ENCODE measurements around the gene CDH4. TPM values are rescaled to one million over a fixed set of nuclear protein-coding genes. Genes with fewer than 3 reads are reported as not detected.

CDH4 gene
- total and polyA plus RNA-seq, 2 of the 4 experiments (the other 2 are of a cell fraction): 1.6 to 3.5 TPM

DNA sequence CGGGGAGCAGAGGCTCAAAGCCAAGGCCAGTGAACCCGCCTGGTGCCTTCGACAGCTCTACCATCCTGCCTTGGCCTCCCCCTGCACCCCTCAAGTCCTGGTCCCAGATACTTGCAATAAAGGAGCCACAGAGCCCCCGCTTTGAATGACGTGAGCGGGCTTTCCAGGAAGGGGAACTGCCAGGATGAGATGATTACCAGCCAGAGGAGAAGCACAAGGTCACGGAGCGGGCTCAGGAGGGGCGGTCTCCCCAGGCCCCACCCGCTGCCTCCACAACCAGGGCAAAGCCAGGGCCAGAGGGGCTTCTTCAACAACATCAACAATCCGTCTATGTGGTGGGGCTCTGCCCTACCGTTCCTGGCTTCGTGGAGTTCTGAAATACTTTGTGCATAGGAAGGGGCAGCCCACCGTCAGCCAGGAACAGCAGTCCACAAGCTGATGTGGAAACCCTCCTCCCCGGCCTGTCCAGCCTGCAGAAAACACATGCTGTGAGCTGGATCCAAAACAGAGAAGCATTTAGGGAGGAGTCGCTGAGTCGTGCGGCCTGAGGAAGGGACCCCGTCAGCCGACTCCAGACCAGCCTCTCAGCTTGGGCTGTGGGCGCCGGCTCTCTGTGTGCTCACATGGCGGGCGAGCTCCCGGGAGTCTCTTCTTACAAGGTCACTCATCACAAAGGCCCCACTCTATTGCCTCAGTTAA lies 392.5 kb downstream of the CDH4 start:
- Histone ChIP-seq H3K4ac (ENCODE audit: low read depth, low read length) (no peak overlapping the region), H2AFZ (replicated peaks; ENCODE audit: low read length, poor library complexity) (no peak overlapping the region), H2BK5ac (ENCODE audit: low read depth, low read length, poor library complexity, severe bottlenecking) (no peak overlapping the region), H3K23ac (ENCODE audit: low read depth, low read length) (no peak overlapping the region), H2BK15ac (ENCODE audit: low read depth, low read length) (no peak overlapping the region), H4K91ac (ENCODE audit: insufficient read depth, low read depth, low read length) (no peak overlapping the region), H4K5ac (ENCODE audit: low read depth, low read length) (no peak overlapping the region), H3K4me2 (ENCODE audit: low read depth, low read length) (no peak overlapping the region), H3K4me1 (ENCODE audit: control insufficient read depth, insufficient read depth, low read length) (no peaks in the 10 kb centered on the region), H2BK120ac (ENCODE audit: low read depth, low read length) (no peak overlapping the region), H2AK5ac (ENCODE audit: low read depth, low read length) (no peak overlapping the region), H3K14ac (replicated peaks; ENCODE audit: low read depth, low read length) (no peak overlapping the region), H3K9me3 (ENCODE audit: control insufficient read depth, insufficient read depth, low read length) (peaks cover 3% of the 10 kb centered on the region; the same call in 1 of the 2 replicates), H2AK9ac (replicated peaks; ENCODE audit: low read depth, low read length, poor library complexity) (no peak overlapping the region), H4K20me1 (ENCODE audit: insufficient read depth, low read length) (no peaks in the 10 kb centered on the region; the same call in 1 of the 2 replicates), H3K36me3 (ENCODE audit: control insufficient read depth, insufficient read depth, low read length) (no peaks in the 10 kb centered on the region), H3K18ac (ENCODE audit: low read depth, low read length) (no peak overlapping the region), H3K79me1 (ENCODE audit: low read depth in 1 of 2, low read length in 2 of 2) (no peaks in the 10 kb centered on the region), H3K9ac (ENCODE audit: low read depth, low read length) (no peak overlapping the region), H3K4me3 (ENCODE audit: insufficient read depth, low read depth, low read length) (no peak overlapping the region), H3K56ac (ENCODE audit: extremely low read depth, insufficient read depth, low read length) (no peak overlapping the region), H3K27ac (ENCODE audit: insufficient read depth, low read length) (no peak overlapping the region), H3K27me3 (ENCODE audit: control insufficient read depth, insufficient read depth, low read length) (no peaks in the 10 kb centered on the region), H3K9me1 (ENCODE audit: insufficient read depth, low read length) (no peaks in the 10 kb centered on the region; the same call in 1 of the 2 replicates), H4K8ac (ENCODE audit: low read depth in 2 of 2, low read length in 2 of 2) (no peak overlapping the region), H2BK20ac (ENCODE audit: low read depth, low read length) (no peak overlapping the region)
- WGBS, 2 experiments (ENCODE audit: extremely low coverage in 2 of 2, insufficient read length in 1 of 2): 66% methylated on average over 8 of the region's 25 CpGs; no CpG with 5 or more reads in 1 of the 2 experiments
- DNase-seq: no peak
- CTCF ChIA-PET: no interaction called here
- BruUV-seq (replicated peaks): no TSS peak
- in situ Hi-C loops (cut with MboI; ENCODE audit: low sequenced_read_pairs): no loop called here
- dilution Hi-C loops (cut with HindIII; ENCODE audit: low sequenced_read_pairs, unreplicated experiment): no loop called here
- intact Hi-C loops (cut with micrococcal nuclease): no loop called here
- POLR2A ChIA-PET (ENCODE audit: unreplicated experiment): no interaction called here
- no peak for TF ChIP-seq MAZ (IDR thresholded peaks at IDR 0.05; ENCODE audit: borderline replicate concordance, low read depth, low read length)
- TF ChIP-seq, protein P1, sequence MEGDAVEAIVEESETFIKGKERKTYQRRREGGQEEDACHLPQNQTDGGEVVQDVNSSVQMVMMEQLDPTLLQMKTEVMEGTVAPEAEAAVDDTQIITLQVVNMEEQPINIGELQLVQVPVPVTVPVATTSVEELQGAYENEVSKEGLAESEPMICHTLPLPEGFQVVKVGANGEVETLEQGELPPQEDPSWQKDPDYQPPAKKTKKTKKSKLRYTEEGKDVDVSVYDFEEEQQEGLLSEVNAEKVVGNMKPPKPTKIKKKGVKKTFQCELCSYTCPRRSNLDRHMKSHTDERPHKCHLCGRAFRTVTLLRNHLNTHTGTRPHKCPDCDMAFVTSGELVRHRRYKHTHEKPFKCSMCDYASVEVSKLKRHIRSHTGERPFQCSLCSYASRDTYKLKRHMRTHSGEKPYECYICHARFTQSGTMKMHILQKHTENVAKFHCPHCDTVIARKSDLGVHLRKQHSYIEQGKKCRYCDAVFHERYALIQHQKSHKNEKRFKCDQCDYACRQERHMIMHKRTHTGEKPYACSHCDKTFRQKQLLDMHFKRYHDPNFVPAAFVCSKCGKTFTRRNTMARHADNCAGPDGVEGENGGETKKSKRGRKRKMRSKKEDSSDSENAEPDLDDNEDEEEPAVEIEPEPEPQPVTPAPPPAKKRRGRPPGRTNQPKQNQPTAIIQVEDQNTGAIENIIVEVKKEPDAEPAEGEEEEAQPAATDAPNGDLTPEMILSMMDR (conservative IDR thresholded peaks at IDR 0.05; ENCODE audit: low read depth, low read length): no peak
- TF ChIP-seq NFE2L2 (IDR thresholded peaks at IDR 0.05; ENCODE audit: low read depth, low read length): no peak
- no peak for TF ChIP-seq MXI1 (IDR thresholded peaks at IDR 0.05; ENCODE audit: borderline replicate concordance, low read depth, low read length)
- no peak for TF ChIP-seq CEBPB (IDR thresholded peaks at IDR 0.05; ENCODE audit: low read depth, low read length)
- TF ChIP-seq RCOR1 (IDR thresholded peaks at IDR 0.05; ENCODE audit: insufficient replicate concordance, low read length): no peak
- TF ChIP-seq, protein P2, sequence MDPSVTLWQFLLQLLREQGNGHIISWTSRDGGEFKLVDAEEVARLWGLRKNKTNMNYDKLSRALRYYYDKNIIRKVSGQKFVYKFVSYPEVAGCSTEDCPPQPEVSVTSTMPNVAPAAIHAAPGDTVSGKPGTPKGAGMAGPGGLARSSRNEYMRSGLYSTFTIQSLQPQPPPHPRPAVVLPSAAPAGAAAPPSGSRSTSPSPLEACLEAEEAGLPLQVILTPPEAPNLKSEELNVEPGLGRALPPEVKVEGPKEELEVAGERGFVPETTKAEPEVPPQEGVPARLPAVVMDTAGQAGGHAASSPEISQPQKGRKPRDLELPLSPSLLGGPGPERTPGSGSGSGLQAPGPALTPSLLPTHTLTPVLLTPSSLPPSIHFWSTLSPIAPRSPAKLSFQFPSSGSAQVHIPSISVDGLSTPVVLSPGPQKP (IDR thresholded peaks at IDR 0.05; ENCODE audit: borderline replicate concordance, low read depth, low read length): no peak
- no peak for TF ChIP-seq FOS (IDR thresholded peaks at IDR 0.05; ENCODE audit: low read depth, low read length)
- no peak for TF ChIP-seq RFX5 (IDR thresholded peaks at IDR 0.05; ENCODE audit: low read depth, low read length)
- no peak for TF ChIP-seq RAD21 (IDR thresholded peaks at IDR 0.05; ENCODE audit: low read length)
- no peak for TF ChIP-seq SMC3 (IDR thresholded peaks at IDR 0.05; ENCODE audit: low read depth, low read length)
- no peak for TF ChIP-seq MAFK (IDR thresholded peaks at IDR 0.05; ENCODE audit: low read depth, low read length)
- no peak for TF ChIP-seq POLR2A (IDR thresholded peaks at IDR 0.05; ENCODE audit: low read depth, low read length)
- TF ChIP-seq BHLHE40 (IDR thresholded peaks at IDR 0.05; ENCODE audit: low read depth, low read length): no peak
- TF ChIP-seq CHD1 (IDR thresholded peaks at IDR 0.05; ENCODE audit: low read depth, low read length): no peak
- TF ChIP-seq, protein P3, sequence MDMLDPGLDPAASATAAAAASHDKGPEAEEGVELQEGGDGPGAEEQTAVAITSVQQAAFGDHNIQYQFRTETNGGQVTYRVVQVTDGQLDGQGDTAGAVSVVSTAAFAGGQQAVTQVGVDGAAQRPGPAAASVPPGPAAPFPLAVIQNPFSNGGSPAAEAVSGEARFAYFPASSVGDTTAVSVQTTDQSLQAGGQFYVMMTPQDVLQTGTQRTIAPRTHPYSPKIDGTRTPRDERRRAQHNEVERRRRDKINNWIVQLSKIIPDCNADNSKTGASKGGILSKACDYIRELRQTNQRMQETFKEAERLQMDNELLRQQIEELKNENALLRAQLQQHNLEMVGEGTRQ (IDR thresholded peaks at IDR 0.05; ENCODE audit: low read depth, low read length): no peak
- ATAC-seq (ENCODE audit: low read depth): no peak

Measured in IMR-90 (cell line).